AG04449 (cell line): Measurements from ENCODE around the gene VPS13A.
"Not testable (repeated sequence)": the region's sequence is repeated elsewhere in the genome, so short reads cannot be mapped to it uniquely, and the experiment has no call there.

Source experiments
- CTCF ChIA-PET: fragments of 350-600 bp; formaldehyde crosslinking; extraction: SDS; loops from one replicate; lab custom pipeline; 2021; ENCODE audit warnings: antibody characterized with exemption; lab: Yijun Ruan, JAX
- POLR2A ChIA-PET: fragments of 400-600, 350-600 bp; formaldehyde crosslinking; extraction: SDS; loops from one replicate; lab custom pipeline; 2020; ENCODE audit warnings: antibody characterized with exemption, inconsistent platforms; lab: Yijun Ruan, JAX
- DNase-seq: peaks from one replicate; pipeline ENCODE4 v3.0.0-alpha.2; 2010; ENCODE audit warnings: low read depth, low spot score
- H3K4me3 ChIP-seq: 2 replicates; pipeline ENCODE4 v1.5.1; 2011; ENCODE audit warnings: low read depth, mild to moderate bottlenecking, control low read depth, low read length
- TF ChIP-seq, protein P1 (sequence below): IDR thresholded peaks from one replicate; pipeline ENCODE4 v1.5.1; 2011; ENCODE audit warnings: mild to moderate bottlenecking, moderate library complexity, low read length, control low read depth, inconsistent platforms; ENCODE audit not compliant: insufficient read depth; ENCODE audit errors: missing control alignments

VPS13A gene

GRCh38 chr9:77236693-77237092, 59.4 kb downstream of the VPS13A start:
- ChIA-PET POLR2A (no interaction called here), CTCF (interaction anchor here (0.7 to 1.3 kb wide), 2 partner anchors 54 to 220 kb away, joined by 3 to 4 read pairs; no protein-coding TSS in a partner anchor)
- TF ChIP-seq, protein P1, sequence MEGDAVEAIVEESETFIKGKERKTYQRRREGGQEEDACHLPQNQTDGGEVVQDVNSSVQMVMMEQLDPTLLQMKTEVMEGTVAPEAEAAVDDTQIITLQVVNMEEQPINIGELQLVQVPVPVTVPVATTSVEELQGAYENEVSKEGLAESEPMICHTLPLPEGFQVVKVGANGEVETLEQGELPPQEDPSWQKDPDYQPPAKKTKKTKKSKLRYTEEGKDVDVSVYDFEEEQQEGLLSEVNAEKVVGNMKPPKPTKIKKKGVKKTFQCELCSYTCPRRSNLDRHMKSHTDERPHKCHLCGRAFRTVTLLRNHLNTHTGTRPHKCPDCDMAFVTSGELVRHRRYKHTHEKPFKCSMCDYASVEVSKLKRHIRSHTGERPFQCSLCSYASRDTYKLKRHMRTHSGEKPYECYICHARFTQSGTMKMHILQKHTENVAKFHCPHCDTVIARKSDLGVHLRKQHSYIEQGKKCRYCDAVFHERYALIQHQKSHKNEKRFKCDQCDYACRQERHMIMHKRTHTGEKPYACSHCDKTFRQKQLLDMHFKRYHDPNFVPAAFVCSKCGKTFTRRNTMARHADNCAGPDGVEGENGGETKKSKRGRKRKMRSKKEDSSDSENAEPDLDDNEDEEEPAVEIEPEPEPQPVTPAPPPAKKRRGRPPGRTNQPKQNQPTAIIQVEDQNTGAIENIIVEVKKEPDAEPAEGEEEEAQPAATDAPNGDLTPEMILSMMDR = no peak

DNA sequence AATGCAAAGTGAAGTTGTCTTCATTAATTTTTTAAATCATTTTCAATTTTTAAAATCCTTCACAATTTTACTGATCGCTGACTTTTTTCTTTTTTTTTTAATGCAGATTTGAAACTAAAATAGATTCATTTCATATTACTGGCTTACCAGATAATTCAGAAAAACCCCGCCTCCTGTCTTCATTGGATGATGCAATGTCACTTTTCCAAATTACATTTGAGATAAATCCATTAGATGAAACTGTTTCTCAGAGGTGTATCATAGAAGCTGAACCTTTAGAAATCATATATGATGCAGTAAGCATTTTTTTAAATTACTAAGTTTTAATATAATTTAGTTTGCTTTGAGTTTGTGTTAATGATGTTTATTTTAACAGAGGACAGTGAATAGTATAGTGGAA, 60.6 kb downstream of the VPS13A start:
- TF ChIP-seq, protein P1 = no peak
- CTCF ChIA-PET = no interaction called here
- DNase-seq = no peak

More at GRCh38 chr9:77236693-77237092, 59.4 kb downstream of the VPS13A start:
- H3K4me3 ChIP-seq = no peak overlapping the region
- no peak for DNase-seq

GRCh38 chr9:77251050-77251449, 73.7 kb downstream of the VPS13A start:
- CTCF ChIA-PET = interaction anchor here (1.6 kb wide), 1 partner anchor 84 kb away, joined by 5 read pairs; no protein-coding TSS in a partner anchor
- POLR2A ChIA-PET = no interaction called here
- H3K4me3 ChIP-seq = no peak overlapping the region
- TF ChIP-seq, protein P1 = no peak
- DNase-seq = no peak

More for the DNA sequence above, 60.6 kb downstream of the VPS13A start:
- POLR2A ChIA-PET = no interaction called here
- H3K4me3 ChIP-seq = no peak overlapping the region

DNA sequence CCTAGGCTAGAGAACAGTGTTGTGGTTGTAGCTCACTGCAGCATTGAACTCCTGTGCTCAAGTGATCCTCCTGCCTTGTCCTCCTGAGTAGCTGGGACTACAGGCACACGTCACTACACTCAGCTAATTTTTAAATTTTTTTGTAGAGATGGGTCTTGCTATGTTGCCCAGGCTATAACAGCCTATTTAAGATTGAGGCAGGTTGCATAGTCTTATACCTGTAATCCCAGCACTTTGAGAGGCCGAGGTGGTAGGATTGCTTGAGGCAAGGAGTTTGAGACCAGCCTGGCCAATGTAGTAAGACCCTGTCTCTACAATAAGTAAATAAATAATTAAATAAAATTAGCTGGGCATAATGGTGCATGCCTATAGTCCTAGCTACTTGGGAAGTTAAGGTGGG, 79.9 kb downstream of the VPS13A start:
- TF ChIP-seq, protein P1 = no peak
- ChIA-PET POLR2A (no interaction called here), CTCF (no interaction called here)
- H3K4me3 ChIP-seq = no peak overlapping the region
- no peak for DNase-seq

- POLR2A ChIA-PET = no interaction called here
- CTCF ChIA-PET = no interaction called here
- TF ChIP-seq, protein P1 = no peak
- DNase-seq = no peak
- H3K4me3 ChIP-seq = no peak overlapping the region
Observed at GRCh38 chr9:77261605-77262004, 84.3 kb downstream of the VPS13A start.

DNA sequence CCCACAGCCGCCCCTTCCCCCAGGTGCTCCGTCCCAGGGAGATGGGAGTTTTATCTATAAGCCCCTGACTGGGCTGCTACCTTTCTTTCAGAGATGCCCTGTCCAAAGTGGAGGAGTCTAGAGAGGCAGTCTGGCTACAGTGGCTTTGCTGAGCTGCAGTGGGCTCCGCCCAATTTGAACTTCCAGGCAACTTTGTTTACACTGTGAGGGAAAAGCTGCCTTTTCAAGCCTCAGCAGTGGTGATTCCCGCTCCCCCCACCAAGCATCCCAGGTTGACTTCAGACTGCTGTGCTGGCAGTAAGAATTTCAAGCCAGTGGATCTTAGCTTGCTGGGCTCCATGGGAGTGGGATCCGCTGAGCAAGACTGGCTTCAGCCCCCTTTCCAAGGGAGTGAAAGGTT, 90.4 kb downstream of the VPS13A start:
- CTCF ChIA-PET, POLR2A ChIA-PET, DNase-seq, H3K4me3 ChIP-seq: not testable (repeated sequence)

DNA sequence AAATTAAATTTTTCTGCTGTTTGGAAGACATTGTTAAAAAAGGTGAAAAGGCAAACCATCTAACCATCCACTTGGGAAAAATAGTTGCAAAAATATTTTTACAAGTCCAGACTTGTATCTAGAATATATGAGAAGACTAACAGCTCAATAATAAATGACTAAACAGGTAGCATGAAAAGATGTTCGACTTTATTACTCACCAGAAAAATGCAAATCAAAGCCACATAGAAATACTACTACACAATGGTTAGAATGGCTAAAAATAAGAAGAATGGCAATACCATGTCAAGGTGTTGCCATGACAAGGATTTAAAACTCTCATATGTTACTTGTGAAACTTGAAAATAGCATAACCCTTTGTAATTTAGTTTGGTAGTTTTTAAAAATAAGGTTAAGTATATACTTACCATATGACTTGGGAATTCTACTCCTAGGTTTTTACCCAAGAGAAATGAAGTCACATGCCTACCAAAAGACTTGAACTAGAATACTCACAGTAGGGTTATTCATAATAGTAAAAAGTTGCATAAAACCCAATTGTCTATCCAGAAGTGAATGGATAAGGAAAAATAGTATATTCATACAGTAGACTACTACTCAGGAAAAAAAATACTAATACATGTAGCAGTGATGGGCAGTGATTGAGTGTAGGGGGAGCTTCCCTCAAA, 93.8 kb downstream of the VPS13A start:
- POLR2A ChIA-PET = no interaction called here
- DNase-seq = no peak
- no peak overlapping the region for H3K4me3 ChIP-seq
- CTCF ChIA-PET = interaction anchor here (1.4 kb wide), 1 partner anchor 12 kb away, joined by 4 read pairs; no protein-coding TSS in a partner anchor
- TF ChIP-seq, protein P1 = no peak
